ENCODE results near the gene NCOA1. TPM values are rescaled to one million over a fixed set of nuclear protein-coding genes. Genes with fewer than 3 reads are reported as not detected.
"Not testable (repeated sequence)": the region's sequence is repeated elsewhere in the genome, so short reads cannot be mapped to it uniquely, and the experiment has no call there.

The NCOA1 gene
- 25.1 and 27.0 TPM in 2 replicates for total RNA-seq

DNA sequence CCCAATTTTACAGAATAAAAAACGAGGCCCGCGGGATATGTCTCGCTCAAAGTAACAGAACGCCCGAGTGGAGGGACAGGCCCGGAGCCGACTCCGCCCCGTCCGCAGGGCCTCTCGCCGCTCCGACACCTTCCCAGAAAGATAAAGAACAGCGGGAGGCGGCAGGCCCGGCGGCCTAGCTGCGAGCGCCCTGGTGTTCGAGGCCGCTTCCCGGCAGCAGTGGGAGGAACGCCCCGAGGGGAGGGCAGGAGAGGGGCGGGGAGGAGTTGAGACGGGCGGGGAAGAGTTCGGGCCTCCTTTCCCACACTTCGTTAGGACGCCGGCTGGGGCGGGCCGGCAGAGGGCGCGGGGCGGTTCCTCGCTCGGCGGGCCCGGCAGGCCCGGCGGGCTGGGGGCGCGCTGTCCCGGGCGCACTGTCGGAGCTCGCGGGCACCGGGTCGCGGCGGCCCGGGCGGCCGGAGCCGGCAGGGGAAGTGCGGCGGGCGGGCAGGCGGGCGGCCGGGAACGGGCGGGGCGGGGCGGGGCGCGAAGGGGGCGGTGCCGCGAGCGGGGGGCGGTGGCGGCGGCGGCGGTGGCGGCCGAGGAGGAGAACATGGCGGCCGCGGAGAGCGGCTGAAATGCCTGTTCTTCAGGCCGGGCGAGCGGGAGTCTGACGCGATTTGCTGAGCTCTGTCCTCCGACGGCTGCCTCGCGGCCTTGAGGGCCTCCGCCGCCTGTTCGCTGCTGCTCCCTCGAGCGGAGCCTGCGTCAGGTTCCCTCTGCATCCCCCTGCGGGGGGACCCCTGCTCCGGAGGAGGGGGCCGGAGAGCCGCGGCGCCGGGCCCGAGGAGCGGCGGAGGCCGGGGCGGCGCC lies at the start of gene NCOA1:
Gene NCOA1, plus strand, starts transcription at position 565 of the 852 bp plus-strand sequence. CDS start 167,424 bp downstream, outside the sequence.
- intact Hi-C loops (cut with micrococcal nuclease) = loop anchor here (1.0 to 5.0 kb wide), 13 partner anchors 70 to 1182 kb away; partner anchors contain the start of genes ADCY3, ATAD2B, CENPO and DTNB

DNA sequence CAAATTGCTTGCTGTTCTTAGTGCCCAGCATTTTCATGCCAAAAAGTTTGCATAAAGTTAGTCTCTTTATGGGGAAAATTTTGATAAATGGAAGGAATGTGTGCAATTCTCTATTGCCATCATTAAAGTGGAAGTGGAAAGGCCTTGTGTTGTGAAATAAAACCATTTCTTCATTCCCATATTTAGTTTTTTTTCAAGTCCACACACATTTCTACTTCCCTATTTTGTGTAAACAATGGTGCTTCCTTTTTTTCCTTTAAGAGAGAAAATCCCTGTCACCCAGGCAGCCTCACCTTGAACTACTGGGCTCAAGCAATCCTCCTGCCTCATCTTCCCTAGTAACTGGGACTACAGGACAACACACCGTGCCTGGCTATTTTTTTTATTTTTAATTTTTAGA lies 42.3 kb upstream of the NCOA1 start:
- intact Hi-C loops (cut with micrococcal nuclease) = no loop called here

- intact Hi-C loops (cut with micrococcal nuclease) = no loop called here
Observed at GRCh38 chr2:24449344-24449743, 41.7 kb upstream of the NCOA1 start.

DNA sequence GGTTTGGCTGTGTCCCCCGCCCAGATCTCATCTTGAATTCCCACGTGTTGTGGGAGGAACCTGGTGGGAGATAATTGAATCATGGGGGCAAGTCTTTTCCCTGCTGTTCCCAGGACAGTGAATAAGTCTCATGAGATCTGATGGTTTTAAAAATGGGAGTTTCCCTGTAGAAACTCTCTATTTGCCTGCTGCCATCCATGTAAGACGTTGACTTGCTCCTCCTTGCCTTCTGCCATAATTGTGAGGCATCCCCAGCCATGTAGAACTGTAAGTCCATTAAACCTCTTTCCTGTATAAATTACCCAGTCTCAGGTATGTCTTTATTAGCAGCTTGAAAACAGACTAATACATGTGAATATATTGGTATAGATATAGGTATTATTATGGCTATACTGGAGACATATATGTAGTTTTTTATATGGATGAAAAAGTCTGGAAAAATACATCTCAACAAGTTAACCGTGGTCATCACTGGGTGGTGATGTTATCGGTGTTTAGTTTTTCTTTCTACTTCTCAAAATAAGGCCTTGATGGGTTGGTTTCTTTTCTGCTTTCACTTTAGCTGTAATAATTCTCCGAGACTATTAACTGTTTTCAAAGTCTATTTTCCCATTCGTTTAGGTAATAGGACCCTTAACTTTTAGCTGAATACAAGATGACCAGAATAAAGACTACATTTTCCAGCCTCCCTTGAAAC lies 39.1 kb upstream of the NCOA1 start:
- intact Hi-C loops (cut with micrococcal nuclease) = no loop called here

GRCh38 chr2:24452502-24452885 lies 38.6 kb upstream of the NCOA1 start:
- intact Hi-C loops (cut with micrococcal nuclease) = no loop called here

DNA sequence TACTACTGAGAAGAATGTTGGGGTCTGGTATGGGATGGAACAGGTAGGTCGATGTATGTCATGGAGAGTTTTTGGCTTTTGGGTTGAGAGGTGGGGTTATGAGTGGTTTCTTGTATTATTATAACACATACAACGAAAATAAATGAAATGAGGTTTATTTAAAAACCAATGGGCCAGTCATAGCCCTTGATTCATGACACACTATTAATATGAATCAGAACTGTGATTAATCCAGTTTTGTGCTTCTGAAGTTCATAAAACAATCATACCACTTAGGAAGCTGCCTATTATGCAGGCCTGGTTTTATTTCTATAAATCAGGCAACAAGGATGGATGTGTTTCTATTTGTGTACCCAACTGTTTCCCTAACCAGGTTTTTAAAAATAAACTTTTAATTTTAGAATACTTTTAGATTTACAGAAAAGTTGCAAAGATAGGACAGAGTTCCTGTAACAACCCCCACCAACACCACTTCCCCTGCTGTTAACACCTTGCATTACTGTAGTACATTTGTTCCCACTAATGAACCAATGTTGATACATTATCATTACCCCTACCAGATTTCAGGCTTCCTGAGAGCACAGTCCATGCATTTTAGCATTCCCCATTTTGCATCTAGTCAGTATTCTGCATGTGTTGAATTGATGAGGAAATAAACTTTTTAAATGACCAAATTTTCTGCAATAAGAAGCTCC lies 37.5 kb upstream of the NCOA1 start:
- intact Hi-C loops (cut with micrococcal nuclease) = no loop called here

GRCh38 chr2:24454294-24454693 lies 36.8 kb upstream of the NCOA1 start:
- intact Hi-C loops (cut with micrococcal nuclease) = no loop called here

- intact Hi-C loops (cut with micrococcal nuclease) = no loop called here
Observed at GRCh38 chr2:24456599-24457556, 34.2 kb upstream of the NCOA1 start.

- intact Hi-C loops (cut with micrococcal nuclease) = no loop called here
Observed at GRCh38 chr2:24457696-24458386, 33.2 kb upstream of the NCOA1 start.

GRCh38 chr2:24459224-24460161 lies 31.6 kb upstream of the NCOA1 start:
- intact Hi-C loops (cut with micrococcal nuclease) = no loop called here

DNA sequence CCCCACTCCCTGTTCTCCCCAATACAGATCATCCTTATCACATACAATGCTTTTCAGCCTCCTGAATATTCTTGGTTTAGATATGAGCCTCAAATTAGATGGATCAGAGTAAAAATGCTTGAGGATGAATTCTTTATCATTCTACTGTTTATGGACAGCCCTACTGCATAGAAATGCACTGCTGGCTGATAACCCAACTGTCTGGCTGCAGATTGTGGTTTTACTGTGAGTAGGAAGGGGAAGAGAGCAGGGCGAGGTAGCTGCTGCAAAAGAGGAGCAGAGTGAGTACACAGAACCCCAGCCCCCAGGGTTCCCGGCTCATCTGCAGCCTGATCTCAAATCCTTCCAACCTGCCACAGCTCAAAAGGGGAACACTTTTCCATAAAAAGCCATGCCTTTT lies 29.4 kb upstream of the NCOA1 start:
- intact Hi-C loops (cut with micrococcal nuclease) = no loop called here

GRCh38 chr2:24463271-24463670 lies 27.8 kb upstream of the NCOA1 start:
- intact Hi-C loops (cut with micrococcal nuclease) = no loop called here

DNA sequence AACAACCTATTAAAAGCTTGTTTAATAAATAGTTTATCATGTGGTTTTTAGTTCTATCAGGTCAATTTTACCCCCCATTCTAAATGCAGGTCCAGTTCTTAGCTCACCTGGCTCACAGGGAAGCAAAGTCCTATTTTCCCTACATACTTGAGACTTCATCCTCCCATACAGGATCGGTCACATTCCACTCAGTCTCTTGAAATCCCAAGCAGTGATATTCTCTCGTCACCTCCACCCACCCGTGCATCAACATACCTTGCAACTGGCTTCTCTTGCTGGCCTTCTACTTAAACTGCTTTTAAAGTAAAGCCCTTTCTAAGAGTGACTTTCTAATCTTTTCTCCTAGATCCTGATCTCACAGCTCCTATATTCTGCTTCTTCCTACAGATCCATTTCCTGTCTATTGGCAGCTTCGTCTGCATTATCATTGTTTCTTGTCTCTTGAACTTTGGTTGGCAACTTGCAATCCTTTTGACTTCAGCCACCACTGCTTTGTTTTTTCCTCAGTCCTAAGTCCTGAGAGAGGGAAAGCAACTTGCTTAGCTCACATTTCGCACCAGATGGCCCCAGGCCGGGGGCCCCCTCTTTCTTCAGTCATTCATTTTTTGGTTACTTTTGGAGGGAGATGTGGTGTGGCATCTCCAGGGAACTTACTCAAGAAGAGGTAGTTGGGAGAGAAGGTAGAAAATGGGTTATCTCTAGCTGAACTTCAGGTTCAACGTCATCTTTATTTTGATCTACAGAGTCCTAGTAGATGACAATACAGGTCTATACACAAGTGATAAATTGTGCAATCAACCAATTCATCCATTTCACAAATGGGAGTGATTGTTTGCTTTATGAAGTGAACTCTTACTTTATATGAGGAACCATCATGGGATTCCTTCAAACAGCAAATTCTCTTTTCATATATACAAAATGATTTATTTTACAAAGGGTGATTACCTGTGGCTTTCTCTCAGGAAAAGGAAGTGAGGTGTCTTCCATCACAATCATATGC lies 23.9 kb upstream of the NCOA1 start:
- intact Hi-C loops (cut with micrococcal nuclease) = no loop called here

DNA sequence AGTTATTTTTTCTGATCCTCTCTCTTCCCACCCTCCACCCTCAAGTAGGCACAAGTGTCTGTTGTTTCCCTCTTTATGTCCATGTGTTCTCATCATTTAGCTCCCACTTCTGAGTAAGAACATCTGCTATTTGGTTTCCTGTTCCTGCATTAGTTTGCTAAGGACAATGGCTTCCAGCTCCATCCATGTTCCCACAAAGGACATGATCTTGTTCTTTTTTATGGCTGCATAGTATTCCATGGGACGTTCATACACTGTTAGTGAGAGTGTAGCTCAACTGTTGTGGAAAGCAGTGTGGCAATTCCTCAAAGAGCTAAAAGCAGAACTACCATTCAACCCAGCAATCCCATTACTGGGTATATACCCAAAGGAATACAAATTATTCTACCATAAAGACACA lies 22.6 kb upstream of the NCOA1 start:
- intact Hi-C loops (cut with micrococcal nuclease) = not testable (repeated sequence)

- intact Hi-C loops (cut with micrococcal nuclease) = no loop called here
Observed at GRCh38 chr2:24469148-24469650, 21.9 kb upstream of the NCOA1 start.

- intact Hi-C loops (cut with micrococcal nuclease) = no loop called here
Observed at GRCh38 chr2:24471662-24472061, 19.4 kb upstream of the NCOA1 start.

- intact Hi-C loops (cut with micrococcal nuclease) = no loop called here
Observed at GRCh38 chr2:24472416-24472815, 18.6 kb upstream of the NCOA1 start.

DNA sequence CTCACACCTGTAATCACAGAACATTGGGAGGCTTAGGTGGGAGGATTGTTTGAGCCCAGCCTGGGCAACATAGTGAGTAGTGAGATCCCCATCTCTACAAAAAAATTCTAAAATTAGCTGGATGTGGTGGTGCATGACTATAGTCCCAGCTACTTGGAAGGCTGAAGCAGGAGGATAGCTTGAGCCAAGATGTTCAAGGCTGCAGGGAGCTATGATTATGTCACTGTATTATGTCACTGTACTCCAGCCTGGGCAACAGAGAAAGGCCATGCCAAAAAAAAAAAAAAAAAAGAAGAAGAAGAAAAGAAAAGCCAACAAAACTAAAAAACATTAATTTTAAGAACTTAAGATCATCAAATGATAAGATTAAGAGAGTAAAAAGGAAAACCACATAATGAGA lies 17.4 kb upstream of the NCOA1 start:
- intact Hi-C loops (cut with micrococcal nuclease) = no loop called here

All from T-helper 1 cell treated with Interleukin-12 subunit alpha and Interleukin-12 subunit beta and Interleukin-4 antibody, amounts not matched to agents 30 ng/mL and 1 ng/mL, for 36 hours (primary cell).